H54 (cell line): ENCODE results near the gene EPC1.
"Not testable (repeated sequence)": the region's sequence is repeated elsewhere in the genome, so short reads cannot be mapped to it uniquely, and the experiment has no call there.

Experiments
- DNase-seq: peaks from one replicate; pipeline ENCODE4 v3.0.0; 2011; ENCODE audit warnings: low spot score, mixed read lengths; ENCODE audit not compliant: insufficient read length
- FAIRE-seq: peaks from 3 replicates; lab custom pipeline; 2011; peaks lifted over from hg19 to GRCh38; lab: Jason Lieb, UNC
- POLR2A ChIP-seq: IDR thresholded peaks from 2 replicates; pipeline ENCODE4 v1.6.1; 2011; ENCODE audit warnings: low read depth, mild to moderate bottlenecking, low read length

Gene EPC1

DNA sequence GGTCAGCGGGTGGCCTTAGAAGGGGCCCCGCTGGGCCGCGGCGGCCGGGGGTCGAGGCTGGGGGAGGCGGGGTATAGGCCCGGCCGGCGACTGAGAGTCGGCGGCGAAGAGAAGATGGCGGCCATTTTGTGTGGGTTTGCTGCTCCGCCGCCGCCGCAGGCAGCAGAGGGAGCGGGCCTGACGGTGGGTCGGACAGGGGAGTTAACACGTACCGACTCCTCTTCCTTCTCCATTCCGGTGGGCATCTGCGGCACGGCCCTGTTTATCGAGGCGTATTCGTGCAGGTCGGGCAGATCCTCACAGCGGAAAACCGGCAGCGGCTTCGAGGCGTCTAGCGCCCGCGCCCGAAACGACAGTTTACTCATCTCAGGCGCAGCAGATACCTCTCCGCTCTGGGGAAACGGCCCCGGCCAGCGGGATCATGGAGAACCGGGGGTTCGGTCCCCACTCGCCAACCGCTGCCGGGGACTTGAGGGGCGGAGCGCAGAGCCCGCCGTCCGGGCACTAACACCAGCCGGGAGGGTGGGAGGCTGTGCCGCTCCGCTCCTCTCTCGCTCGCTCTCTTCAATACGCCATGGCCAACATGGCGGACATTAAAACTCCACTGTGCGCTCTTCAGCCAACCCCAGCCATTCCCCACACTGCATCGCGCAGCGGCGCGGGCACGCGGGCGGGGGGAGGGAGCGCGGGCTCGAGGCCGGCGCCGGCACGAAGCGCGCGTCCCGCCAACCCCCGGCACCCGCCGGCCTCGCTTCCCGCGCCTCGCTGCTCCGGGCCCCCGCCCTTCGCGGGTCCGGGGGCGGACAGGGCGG is at the start of gene EPC1:
TSS of gene EPC1 (minus strand) at position 608 of the 812 bp plus-strand sequence. CDS start at position 365, 243 bp downstream.
- peak; percentile 89 for TF ChIP-seq POLR2A
- FAIRE-seq (peak; percentile 84), DNase-seq (peak; percentile 86)

DNA sequence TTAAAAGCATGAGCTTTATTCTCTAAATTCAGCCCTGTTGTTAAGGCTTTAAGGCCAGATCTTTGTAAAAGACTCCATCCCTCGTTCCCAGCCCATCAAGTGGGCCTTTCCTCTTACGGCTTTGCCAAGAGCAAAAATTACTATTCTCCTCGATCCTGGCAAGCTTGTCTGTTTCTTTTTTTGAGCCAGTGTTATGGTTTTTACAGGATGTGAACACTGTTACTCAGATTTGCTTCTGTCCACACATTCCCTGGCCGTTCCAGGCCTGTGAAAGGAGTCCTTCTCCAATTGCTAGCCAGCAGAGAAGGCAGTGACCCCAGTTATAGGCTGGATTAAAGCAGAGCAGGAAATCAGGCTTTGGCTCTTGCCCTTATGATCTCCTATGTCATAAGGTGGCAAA is 47.0 kb upstream of the EPC1 start:
- DNase-seq = no peak
- no peak for FAIRE-seq
- no peak for TF ChIP-seq POLR2A

- not testable (repeated sequence) for FAIRE-seq, DNase-seq
Measured at GRCh38 chr10:32392284-32392683, 45.3 kb upstream of the EPC1 start.

- TF ChIP-seq POLR2A = no peak
- peak; percentile 15 for FAIRE-seq
Measured at GRCh38 chr10:32390193-32390592, 43.2 kb upstream of the EPC1 start.

GRCh38 chr10:32388258-32389027 is 41.5 kb upstream of the EPC1 start:
- FAIRE-seq (no peak), DNase-seq (no peak)
- TF ChIP-seq POLR2A = no peak

More at GRCh38 chr10:32390193-32390592, 43.2 kb upstream of the EPC1 start:
- no peak for DNase-seq

DNA sequence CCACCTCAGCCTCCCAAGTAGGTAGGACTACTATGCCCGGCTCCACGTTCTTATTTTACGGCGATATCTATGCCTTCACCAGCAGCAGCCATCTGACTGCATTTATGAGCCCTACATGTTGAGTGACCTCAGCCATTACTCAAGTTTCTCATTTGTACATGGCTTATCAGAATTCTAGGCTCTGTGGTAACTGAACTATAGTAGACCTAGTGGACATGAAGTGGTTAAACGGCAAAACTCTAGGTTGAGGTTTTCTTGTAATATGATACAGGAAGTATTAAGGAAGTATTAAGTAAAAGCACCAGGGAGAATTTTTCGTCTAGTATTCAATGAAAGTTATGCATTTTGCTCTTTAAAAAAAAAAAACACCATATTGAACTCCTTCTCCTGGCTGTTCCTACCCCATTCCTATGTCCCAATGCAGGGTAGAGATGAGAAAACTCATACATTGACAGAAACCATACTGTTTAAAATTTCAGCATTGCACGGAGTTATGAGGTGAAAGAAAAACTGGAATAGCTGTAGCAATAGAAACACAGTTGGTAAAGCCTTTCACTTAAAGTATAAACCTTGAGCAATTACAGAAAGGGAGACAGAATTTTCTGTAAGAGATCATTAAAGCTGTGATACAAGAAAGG is 39.8 kb upstream of the EPC1 start:
- FAIRE-seq (peak; percentile 52), DNase-seq (no peak)
- TF ChIP-seq POLR2A = no peak

DNA sequence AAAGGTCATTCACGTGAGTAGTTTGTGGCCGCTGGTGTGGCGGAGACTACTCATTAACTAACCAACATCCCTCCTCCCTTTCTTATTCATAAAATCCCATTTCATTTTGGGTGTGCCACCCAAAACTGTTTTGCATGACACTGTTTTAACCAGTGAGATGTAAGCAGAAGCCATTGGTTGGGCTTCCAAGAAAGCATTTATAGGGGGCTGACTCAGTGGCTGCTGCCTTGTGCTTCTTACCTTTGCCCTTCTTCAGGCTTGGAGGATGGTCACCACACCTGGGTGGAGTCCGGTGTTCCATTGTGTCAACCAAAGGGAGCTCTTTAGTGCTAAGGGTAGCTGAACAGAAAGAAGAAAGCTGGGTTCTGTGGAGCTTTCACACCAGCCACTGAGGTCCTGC is 37.2 kb upstream of the EPC1 start:
- DNase-seq (no peak), FAIRE-seq (no peak)
- TF ChIP-seq POLR2A = no peak

DNA sequence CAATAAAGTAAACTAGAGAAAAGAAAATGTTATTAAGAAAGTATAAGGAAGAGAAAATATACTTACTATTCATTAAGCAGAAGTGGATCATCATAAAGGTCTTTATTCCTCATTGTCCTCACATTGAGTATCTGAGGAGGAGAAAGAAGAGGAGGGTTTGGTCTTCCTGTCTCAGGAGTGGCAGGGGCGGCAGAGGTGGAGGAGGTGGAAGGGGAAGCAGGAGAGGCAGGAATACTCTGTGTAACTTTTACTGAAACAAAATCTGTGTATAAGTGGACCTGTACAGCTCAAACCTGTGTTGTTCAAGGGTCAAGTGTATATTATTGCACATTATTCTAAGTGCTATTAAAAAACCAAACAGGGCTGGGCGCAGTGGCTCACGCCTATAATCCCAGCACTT is 34.2 kb upstream of the EPC1 start:
- no peak for FAIRE-seq
- no peak for DNase-seq
- TF ChIP-seq POLR2A = no peak

DNA sequence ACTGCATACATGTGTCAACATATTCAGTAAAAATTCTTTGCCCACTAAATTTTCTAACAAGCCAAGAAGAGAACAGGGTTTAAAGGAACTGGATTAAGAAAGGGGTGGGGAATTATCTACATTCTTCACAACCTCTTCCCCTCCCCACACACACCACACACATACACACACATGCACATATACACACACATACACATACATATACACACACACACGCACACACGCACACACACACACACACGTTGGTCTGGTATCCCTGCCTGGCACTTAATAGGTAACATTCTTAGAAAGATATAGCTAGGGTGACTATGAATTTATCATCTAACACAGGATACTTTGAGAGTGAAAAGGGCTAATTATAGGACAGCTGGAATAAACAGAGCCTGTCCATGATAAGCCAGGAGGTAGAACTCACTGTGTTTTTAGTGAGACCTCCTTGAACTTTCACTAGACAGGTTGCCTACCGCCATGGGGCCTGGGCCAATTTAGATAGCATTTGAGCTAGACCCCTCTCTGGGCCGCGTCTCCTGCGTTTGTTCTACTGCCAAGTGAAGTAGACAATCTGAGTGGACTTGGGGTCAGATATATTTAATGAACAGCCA is 33.1 kb upstream of the EPC1 start:
- FAIRE-seq = no peak

DNA sequence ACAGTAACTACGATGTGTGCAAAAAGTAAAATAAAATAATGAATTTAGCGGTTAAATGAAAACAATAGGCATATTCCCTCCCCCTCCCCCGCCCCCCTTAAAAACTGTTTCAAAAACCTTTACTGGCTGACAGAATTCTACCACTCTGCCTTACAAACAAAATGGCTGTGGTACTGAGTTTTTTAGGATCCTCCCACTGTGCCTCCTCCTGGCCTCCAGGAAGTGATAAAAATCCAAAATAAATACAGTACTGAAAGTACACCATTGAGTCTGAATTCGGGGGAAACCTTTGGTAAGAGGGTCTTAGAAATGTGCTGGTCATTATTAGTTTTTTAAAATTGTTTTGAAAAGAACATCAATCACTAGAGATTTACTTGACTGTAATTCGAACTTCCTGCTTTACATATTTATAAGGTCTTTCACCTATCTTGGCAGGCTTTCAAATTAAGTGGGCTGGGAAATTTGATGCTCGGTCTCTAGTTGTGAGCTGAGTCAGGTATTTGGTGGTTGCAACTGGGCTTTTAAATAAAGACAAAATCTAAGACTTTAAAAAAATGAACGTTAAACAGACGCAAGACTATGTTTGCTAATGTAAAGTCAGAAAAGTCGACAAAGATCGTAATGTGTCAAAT is 32.5 kb upstream of the EPC1 start:
- TF ChIP-seq POLR2A = no peak
- FAIRE-seq = peak; percentile 89
- DNase-seq = peak; percentile 23

More for the DNA sequence above, 33.1 kb upstream of the EPC1 start:
- DNase-seq = no peak
- no peak for TF ChIP-seq POLR2A

GRCh38 chr10:32378363-32379317 is 31.7 kb upstream of the EPC1 start:
- FAIRE-seq = peak; percentile 92
- TF ChIP-seq POLR2A = peak; percentile 20; the same call in 1 of the 2 replicates
- peak; percentile 45 for DNase-seq

DNA sequence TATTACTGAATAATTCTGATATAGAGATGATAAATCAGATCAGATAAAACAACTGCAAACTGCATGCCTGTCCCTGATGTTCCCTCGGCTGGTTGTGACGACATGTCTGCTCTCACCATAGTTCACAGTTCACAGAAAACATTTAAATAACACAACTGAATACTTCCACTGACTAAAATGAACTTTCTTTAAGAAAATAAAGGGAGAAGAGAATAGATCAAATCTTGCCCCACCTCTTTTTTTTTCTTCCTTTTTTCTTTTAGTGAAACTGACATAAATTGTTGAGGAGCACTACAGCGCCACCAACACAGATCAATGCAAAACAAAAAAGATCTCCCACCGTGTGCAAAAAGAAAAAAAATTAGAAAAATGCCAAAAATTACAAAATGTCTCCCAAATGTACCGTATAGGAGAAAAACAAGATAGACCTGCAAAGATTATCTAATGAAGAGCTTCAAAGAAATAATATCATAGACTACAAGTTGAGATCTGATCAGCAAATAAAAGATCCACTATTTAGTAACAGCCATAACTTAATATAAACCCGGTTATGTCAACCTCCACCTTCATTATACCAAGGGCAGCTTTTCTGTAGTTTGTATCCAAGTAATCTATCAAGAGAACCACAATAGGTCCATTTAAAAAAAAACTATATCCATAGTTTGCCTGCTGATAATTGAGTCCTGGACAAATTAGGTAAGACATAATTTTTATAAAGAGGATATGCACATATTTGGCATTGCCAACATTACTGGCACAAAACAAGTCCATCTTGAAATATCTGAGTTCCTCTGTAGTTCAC is 30.7 kb upstream of the EPC1 start:
- peak; percentile 64 for FAIRE-seq
- DNase-seq = no peak
- no peak for TF ChIP-seq POLR2A
